Stimulated activated CD4-positive, alpha-beta T cell treated with anti-CD3 and anti-CD28 coated beads, Interleukin-15, amount 100 ng/mL, for 48 hours (primary cell): ENCODE results near the gene PCIF1.
"Not testable (repeated sequence)": the region's sequence is repeated elsewhere in the genome, so short reads cannot be mapped to it uniquely, and the experiment has no call there.

Source experiments
- DNase-seq, 2 donors: peaks; one replicate each; pipeline ENCODE4 v3.0.0-alpha.2; 2020; ENCODE audit warnings: low read depth in 2 of 2

Gene PCIF1

DNA sequence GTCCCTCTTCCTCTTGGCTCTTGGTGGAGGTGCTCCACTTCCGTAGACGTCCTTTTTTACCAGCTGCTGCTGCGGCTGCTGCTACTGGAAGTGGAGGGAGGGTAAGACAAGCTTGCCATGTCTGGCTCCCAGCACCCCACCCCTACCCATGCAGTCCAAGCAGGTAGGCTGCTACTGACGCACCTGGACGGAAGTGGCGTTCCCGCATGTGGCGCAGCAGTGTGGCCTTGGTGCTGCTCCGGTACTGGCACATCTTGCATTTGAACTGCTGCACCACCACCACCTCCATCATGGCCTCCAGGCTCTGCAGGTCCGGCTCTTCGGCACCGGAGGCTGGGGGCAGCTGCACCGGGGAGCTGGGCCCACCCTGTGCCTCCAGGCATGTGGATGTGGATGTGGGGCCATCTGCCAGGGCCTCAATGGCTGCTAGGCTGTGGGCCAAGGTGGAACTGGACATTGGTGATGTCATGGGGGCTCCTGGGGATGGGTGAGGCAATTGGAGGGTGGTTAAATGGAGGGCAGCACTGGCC, 33.1 kb downstream of the PCIF1 start:
- no peak for DNase-seq

DNA sequence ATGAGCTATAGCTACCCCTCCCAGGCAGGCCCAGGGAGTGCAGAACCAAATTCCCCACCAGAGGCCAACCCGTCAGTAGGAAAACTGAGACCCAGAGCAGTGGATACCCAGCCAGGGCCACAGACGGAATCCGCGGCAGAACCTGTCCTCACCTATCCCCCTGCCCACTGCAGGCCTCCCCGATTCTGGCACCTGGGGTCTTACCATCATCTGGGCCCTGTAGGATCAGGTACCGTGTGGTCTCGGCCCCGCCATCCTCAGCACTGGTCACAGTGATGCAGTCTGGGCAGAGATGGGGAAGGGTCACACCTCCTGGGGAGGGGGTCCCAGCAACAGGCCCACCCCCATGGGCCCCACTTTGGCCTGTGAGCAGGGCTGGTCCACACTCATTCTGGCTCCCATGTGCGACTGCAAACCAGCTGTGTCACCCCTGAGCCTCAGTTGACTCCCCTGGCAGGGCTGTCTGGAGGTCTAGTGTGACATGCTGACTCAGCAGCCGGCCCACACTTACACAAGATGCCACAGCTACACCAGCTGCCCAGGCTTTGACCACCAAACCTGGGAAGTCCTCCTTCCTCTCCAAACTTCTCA, 33.7 kb downstream of the PCIF1 start:
- no peak for DNase-seq

DNA sequence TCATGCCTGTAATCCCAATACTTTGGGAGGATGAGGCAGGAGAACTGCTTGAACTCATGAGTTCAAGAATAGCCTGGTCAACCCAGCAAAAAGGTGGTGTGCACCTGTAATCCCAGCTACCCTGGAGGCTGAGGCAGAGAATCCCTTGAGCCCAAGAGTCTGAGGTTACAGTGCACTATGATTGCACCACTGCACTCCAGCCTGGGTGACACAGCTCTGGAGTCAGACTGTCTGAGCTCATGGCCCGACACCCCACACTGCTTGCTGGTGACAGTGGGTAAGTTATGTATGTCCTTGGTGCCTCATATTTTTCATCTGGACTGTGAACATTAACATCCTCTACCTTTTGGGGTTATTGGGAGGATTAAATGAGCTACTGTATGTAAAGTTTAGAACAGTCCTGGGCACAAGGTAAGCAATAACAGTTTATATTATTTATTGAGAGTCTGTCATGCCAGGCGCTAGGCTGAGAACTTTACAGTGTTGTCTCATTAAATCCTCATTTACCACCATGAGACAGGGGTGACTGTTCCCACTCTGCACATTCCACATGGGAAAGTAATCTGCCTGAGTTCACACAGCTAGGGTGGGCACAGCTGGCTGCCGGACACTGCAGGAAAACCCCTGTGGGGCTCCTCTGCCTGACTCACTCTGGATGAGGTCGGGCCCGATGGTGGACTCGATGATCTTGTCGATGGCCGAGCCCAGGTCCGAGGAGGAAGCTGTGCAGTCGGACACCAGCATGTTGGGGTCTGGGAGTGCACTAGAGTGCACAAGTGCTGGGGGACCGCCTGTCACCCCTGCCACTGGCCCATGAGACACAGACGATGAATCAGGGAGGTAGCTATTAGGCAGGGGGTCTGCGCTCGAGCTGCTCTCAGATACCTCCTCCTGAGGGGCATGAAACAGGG, 34.6 kb downstream of the PCIF1 start:
- DNase-seq: no peak

DNA sequence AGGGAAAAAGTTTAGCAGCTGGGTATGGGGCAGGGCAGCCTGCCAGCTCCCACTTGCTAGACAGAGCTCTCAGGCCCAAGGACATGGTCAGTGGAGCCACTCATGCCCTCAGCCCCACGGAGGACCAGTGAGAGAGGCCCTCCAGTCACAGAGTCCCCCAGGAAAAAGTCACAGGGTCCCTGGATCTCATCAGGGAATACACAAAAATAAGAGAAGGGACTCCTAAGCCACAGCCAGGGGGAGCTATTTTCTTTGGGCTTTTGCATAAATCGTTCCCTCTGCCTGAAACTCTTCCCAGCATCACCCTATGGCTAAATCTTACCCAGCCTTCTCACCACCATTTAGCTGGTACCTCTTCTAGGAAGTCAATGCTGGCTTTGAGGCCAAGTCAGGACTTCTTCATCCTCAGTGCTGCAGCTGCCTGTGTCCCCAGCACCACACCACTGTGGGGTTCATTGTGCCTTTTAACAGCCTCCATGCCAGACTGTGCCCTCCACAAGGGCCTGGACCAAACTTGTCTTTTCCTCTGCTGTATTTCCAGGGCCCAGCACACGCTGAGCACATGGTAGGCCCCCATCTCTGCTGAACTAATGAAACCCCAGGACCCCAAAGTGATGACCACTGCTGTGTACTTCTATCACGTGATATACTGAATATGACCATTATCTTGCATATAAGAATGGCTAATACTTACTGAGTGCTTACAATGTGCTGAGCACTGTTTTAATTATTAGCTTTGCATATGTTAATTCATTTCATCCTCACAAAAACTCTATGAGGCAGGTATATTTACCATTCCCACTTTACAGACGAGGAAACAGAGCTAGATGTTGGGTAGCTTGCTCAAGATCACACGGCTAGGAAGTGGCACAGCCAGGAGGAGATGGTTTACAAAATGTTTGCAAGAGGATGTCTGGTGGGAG, 35.5 kb downstream of the PCIF1 start:
- no peak for DNase-seq

DNA sequence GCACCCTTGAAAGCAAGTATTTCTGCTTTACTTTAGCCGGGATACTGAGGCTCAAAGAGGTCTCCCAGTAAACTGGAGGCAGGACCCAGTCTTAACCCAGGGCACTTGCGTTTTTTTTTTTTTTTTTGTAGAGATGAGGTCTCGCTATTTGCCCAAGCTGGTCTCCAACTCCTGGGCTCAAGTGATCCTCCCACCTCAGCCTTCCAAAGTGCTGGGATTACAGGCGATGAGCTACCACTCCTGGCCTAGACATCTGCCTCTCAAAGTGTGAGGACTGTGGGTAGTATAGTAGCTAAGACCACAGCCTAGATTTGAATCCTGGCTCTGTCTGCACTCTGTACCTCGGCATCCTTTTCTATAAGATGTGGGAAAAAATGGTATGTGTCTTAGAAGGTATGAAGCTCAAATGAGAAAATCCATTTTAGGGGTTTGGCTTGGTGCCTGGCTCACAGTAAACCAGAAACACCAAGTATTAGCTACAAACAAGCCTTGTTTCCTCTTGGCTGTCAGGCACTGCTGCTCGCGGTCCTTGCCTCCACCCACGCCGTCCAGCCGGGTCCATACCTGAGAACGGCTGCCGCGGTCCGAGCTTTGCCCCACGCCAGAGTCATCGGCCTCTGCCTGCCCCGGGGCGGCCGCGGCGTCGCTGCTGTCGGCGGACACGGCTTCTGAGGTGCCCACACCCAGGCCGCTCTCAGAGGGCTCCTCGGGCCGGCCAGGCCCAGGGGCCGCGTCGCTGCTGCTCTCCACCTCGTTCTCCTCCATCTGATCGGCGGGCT, 36.4 kb downstream of the PCIF1 start:
- DNase-seq: no peak

DNA sequence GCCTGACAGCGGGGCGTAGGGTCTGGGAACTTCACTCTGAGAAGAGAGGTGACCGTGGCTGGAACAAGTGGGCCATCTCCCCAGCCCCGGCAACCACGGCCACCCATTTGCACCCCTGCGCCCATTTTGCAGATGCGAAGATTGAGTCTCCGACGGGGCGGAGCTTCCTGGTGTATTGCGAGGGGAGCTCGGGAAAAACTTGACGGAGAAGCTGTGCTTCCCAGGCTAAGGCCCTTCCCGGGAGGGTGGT, 36.9 kb downstream of the PCIF1 start:
- peak; percentile 36 to 50 for DNase-seq

DNA sequence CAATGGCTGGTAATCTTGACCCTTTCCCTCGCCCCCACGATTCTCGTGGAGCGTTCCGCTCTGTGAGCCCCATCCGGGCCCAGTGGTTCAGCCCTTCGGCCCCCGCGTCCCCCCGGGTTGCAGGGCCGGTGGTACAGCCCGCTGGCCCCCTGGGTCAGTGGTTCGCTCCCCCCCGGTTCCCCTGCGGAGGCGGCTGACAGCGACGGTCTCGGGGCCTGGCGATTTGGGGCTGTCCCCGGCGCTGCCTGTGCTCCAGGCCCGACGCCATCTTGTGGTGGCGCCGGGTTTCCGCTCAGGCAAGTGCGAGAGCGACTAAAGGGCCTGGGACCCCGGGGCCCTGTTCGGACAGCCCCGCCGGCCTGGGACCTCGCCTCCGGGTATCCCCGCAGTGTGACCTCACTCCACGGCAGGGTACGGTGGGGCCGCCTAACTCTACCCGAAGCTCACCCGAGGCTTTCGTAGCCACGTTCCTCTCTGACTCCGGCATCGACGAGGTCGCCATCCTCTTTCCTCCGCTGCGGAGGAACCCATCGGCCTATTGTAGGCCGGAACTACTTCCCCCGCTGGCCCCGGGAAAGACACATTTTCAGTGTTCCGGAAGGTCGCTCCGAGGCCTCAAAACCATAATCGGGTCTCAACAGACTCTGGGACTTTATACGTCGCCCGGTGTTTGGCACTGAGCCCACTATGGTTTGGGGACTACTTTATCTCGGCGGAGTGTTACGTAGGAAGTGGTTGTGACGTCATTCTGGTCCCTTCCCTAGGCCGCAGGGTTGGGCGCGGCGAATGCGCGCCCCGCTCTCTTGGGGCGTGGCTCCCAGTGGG, 37.4 kb downstream of the PCIF1 start, which contains the start of gene ZNF335:
Gene ZNF335 (minus strand): TSS at position 529 of the 825 bp plus-strand sequence. CDS start 793 bp downstream, outside the sequence.
- DNase-seq: peak; percentile 91 to 92

DNA sequence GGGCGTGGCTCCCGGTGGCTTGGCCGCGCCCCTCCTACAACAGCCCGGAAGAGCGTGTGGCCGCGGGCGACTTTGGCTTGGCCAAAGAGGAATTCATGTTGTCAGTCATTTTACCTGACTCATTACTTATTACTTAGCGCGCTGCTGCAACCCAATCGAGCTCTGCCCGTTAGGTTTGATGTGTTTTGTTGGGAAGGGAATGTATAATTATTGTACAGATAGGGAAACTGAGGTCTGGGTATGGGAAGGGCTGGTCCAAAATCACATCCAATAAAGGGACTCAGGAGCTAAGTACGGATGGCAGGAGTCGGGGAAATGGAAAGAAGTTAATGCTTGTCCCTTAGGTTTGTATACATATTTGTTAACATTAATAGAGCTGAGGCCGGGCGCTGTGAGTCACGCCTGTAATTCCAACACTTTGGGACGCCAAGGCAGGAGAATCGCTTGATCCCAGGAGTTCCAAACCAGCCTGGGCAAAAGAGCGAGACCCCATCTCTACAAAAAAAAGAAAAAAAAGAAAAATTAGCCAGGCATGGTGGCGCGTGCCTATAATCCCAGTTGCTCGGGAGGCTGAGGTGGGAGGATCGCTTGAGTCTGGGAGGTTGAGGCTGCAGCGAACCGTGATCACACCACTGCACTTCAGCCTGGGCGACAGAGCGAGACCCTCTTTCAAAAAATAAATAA, 38.2 kb downstream of the PCIF1 start:
- DNase-seq: no peak

DNA sequence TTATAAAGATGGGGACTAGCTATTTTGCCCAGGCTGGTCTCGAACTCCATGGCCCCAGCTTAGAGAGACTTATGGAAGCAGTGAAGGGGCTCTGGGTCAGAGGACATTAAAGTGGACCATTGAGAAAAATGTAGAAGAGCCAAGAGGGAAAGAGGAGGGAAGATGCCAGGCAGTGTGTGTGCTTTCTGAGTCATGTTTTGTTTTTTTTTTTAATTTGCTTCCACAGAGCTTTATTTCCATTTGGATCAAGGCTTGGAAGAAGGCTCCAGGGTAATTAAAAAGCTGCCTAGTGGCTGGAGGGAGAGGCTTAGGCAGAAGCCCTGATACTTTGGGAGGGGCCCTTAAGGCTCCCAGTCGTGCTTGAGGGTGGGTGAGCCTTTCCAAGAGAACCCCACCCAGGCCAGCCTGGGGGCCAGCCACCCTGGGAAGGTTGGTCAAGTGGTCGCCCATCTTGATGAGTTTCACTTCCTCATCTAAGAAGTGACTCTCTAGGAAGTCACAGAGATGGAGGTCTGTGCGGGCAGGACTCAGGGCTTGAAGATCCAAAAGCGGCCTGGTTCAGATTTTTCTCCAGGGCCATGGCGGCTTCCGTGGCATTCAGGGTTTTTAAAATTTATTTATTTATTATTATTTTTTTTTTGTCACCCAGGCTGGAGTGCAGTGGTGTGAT, 40.5 kb downstream of the PCIF1 start:
- no peak for DNase-seq

DNA sequence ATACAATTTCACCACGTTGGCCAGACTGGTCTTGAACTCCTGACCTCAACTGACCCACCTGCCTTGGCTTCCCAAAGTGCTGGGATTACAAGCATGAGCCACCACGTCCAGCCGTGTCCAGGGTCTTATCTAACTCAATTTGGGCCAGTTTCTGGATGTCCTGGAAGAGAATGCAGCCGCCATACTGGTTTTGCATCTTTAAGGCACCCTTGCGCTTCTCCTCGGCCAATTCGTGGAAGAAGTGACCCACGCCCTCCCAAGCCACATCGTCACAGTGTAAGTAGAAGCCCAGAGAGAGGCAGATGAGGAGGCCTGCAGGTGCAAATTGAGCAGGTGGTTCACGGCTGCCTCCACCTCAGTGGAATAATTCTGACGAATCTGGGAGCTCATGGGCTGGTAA, 41.2 kb downstream of the PCIF1 start:
- no peak for DNase-seq

DNA sequence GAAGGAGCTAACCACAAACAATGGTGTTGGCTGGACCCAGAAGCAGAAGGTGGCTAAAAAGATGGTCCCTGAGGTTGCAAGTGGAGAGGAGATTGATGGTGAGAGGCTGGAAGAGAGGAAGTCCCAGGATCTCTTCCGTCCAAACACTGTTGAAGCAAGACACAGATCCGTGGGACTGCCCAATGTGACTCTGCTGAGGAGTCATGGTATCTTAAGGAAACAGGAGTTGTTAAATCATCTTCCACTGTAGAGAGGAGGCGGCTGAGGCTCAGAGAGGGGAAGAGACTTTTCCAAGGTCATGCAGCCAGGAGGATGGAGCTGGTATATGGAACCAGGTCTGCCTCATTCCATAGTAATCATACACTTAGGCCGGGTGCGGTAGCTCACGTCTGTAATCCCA, 41.6 kb downstream of the PCIF1 start:
- no peak for DNase-seq

DNA sequence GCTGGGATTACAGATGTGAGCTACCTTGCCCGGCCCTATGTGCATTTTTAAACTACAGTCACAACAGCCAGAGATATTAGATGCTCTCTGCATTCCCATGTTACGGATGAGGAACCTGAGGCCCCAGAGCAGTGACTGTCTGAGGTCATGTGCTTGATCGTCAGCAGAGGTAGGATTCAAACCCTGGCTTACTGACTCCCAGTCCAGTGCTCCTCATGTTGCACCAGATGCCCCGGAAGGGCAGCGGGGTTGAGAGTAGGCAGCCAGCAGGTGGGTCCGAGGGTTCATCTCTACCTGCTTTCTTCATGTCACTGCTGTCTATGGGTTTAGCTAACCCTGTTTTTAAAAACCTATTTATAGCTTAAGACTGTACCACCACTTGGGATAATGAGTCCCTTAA, 46.8 kb downstream of the PCIF1 start:
- DNase-seq: no peak

DNA sequence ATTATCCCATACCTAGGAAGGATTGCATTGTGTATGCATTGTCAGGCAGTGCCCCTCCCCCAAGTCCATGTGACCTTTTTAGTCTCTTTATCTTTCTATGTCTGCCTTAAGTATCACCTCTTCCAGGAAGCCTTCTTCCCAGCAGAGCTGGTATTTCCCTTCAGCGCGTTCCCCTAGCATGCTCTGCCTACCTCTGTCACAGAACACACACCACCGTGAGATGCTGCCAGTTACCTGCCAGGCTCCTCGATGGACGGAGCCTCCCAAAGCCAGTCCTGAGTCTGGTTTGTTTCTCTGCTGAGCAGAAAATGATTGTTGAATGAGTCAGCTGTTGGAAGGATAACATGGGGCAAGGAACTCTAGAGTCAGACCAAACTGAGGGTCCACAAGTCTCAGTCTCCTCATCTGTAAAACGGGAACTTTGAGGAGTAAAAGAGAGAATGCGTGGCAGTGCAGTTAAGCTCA, 48.8 kb downstream of the PCIF1 start:
- no peak for DNase-seq

DNA sequence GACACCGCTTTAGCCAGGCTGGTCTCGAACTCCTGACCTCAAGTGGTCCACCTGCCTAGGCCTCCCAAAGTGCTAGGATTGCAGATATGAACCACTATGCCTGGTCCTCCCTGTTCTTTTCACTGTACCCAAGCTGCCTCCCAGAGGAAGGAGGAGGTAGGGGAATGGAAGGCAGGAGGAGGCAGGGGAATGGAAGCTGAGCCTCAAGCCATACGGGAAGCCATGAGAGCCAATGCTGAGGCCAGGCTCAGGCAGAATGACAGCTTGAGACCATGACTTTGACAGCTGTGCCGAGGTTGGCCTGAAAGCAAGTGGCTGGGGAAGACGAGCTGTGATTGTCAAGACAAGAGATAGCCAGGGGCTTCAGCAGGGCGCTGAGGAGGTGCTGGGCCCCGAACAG, 51.1 kb downstream of the PCIF1 start:
- DNase-seq: no peak

DNA sequence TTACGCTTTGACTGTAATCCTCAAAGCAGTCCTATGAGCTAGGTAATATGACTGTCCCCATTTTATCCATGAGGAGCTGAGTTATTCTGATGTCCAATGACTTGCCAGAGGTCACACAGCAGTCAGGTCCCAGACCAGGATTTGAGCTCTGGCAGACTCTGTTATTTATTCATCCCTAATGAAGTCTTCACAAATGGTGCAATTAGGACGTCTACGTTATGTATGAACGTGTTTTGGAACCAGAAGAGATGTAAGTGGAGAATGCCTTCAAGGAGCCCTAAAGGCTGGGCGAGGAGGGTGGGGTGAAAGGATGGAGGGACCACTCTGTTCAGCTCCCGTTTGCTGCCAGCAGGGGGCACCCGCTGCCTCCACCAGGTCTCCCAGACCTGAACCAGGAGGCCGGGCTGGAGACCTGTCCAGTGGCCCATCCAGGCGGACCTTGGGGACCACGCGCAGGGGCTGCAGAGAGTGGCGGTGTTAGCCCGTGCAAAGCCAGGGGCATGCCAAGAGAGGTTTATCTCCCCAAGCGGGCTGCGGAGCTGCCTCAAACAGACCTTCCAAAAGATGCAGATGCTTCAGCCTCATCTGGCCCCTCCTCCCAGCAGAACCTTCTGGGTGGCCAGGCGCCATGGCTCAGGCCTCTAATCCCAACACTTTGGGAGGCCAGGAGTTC, 52.8 kb downstream of the PCIF1 start:
- peak; percentile 60 to 76 for DNase-seq

DNA sequence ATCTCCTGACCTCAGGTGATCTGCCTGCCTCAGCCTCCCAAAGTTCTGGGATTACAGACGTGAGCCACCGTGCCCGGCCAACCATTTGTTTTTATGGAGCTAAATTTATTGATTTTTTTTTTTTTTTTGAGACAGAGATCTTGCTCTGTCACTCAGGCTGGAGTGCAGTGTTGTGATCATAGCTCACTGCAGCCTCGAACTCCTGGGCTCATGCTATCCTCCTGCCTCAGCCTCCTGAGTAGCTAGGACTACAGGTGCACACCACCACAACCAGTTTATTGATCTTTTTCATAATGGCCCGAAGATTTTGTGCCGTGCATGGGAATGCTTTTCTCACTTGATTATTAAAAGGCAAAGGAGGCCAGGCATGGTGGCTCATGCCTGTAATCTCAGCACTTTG, 54.3 kb downstream of the PCIF1 start:
- not testable (repeated sequence) for DNase-seq

DNA sequence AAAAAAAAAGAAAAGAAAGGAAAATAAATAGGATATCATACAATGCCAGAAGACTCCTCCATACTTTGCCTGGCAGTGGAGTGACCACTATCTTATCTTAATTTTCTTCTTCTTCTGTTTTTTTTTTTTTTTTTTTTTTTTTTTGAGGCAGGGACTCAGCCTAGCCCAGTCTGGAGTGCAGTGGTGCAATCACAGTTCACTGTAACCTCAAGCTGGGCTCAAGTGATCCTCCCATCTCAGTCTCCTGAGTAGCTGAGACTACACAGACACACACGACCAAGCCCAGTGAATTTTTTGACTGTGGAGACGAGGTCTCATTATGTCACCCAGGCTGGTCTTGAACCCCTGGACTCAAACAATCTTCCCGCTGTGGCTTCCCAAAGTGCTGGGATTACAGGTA, 57.1 kb downstream of the PCIF1 start:
- DNase-seq: no peak

DNA sequence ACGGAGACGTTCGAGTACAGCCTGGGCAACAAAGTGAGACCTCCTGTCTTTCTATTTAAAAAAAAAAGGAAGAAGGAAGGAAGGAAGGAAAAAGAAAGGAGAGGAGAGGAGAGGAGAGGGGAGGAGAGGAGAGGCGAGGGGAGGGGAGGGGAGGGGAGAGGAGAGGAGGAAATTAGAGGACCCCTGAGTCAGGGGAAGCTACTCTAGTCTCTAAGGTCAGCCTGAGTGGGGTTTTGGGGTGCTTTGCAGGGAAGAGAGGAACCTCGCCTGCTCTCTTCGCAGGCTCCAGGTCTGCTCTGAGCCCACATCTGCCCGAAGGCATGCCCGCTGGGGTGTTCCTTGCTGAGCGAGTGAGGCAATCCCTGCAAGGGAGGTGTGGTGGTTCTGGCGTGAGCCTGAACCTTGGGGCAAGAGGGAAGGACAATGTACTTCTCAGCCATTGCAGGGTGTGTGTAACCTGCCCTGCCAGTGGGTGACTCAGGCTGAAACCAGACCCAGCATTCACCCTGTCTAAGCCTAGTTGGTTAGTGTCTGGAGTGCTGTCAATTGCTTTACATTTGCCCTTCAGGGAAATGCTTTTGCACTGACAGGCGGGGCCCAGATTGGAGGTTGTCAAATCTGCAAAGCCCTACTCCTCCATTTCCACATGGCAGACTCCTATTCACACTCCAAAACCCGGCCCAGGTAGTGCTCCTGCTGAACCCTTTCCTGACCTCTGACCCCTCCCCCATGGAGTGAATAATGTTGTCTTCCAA, 58.9 kb downstream of the PCIF1 start:
- no peak for DNase-seq
